Type B pancreatic cell (in vitro differentiated cells): Measurements from ENCODE around the gene MZB1. TPM values are rescaled to one million over a fixed set of nuclear protein-coding genes. Genes with fewer than 3 reads are reported as not detected.
A peak's percentile ranks its signal among the peaks of the same experiment; 100 is the strongest.

ENCODE experiments used
- DNase-seq: peaks from one replicate; pipeline ENCODE4 v3.0.0; 2021; ENCODE audit warnings: mixed read lengths; ENCODE audit not compliant: unreplicated experiment; ENCODE audit errors: extremely low spot score
- H3K27ac Mint-ChIP-seq: 2 replicates; pipeline ENCODE4 v1.8.0; 2021; ENCODE audit warnings: mild to moderate bottlenecking, mixed read lengths
- H3K27me3 Mint-ChIP-seq: 2 replicates; pipeline ENCODE4 v1.8.0; 2021; ENCODE audit warnings: mixed read lengths
- H3K36me3 Mint-ChIP-seq: 2 replicates; pipeline ENCODE4 v1.8.0; 2021; ENCODE audit warnings: mixed read lengths
- H3K4me1 Mint-ChIP-seq: one replicate; pipeline ENCODE4 v1.8.0; 2021; ENCODE audit warnings: mixed read lengths; ENCODE audit not compliant: unreplicated experiment
- H3K4me3 Mint-ChIP-seq: 2 replicates; pipeline ENCODE4 v1.8.0; 2021; ENCODE audit warnings: mild to moderate bottlenecking, mixed read lengths
- H3K9me3 Mint-ChIP-seq: 2 replicates; pipeline ENCODE4 v1.8.0; 2021; ENCODE audit warnings: mixed read lengths
- CTCF ChIP-seq: fragments of 200-600 bp; sonication (generic); conservative IDR thresholded peaks from 2 replicates; pipeline ENCODE4 v1.5.0; 2021; ENCODE audit warnings: antibody characterized with exemption, mild to moderate bottlenecking
- total RNA-seq: library from RNA; stranded (reverse); gene quantifications from 2 replicates; pipeline ENCODE4 v1.2.1, GENCODE V29; 2021; ENCODE audit warnings: low replicate concordance

MZB1 gene
- total RNA-seq, 1 donor from 2014 or later: 0.22 TPM

- H3K27ac Mint-ChIP-seq: no peak overlapping the region
- no peak for TF ChIP-seq CTCF
- no peaks in the 10 kb centered on the region for H3K9me3 Mint-ChIP-seq
- no peaks in the 10 kb centered on the region for H3K4me1 Mint-ChIP-seq
- H3K36me3 Mint-ChIP-seq: peaks cover 3% of the 10 kb centered on the region
- no peak overlapping the region for H3K4me3 Mint-ChIP-seq
- H3K27me3 Mint-ChIP-seq: no peaks in the 10 kb centered on the region
- DNase-seq: no peak
These were observed 40.3 kb upstream of the MZB1 start for GRCh38 chr5:139430015-139430414.

- H3K27me3 Mint-ChIP-seq: no peaks in the 10 kb centered on the region
- H3K36me3 Mint-ChIP-seq: peaks cover 3% of the 10 kb centered on the region
- H3K9me3 Mint-ChIP-seq: no peaks in the 10 kb centered on the region
- no peak for DNase-seq
- no peak overlapping the region for H3K4me3 Mint-ChIP-seq
- no peak for TF ChIP-seq CTCF
- H3K27ac Mint-ChIP-seq: no peak overlapping the region
- H3K4me1 Mint-ChIP-seq: peaks cover 5% of the 10 kb centered on the region
These were observed 36.6 kb upstream of the MZB1 start for GRCh38 chr5:139426203-139426885.

- Mint-ChIP-seq H3K36me3 (peaks cover 3% of the 10 kb centered on the region), H3K4me1 (peaks cover 5% of the 10 kb centered on the region), H3K27me3 (no peaks in the 10 kb centered on the region), H3K4me3 (no peak overlapping the region), H3K9me3 (no peaks in the 10 kb centered on the region), H3K27ac (no peak overlapping the region)
- no peak for DNase-seq
- TF ChIP-seq CTCF: no peak
These were observed 35.8 kb upstream of the MZB1 start for GRCh38 chr5:139425497-139425896.

- no peak for DNase-seq
- no peak overlapping the region for H3K27ac Mint-ChIP-seq
- peaks cover 5% of the 10 kb centered on the region for H3K4me1 Mint-ChIP-seq
- no peaks in the 10 kb centered on the region for H3K27me3 Mint-ChIP-seq
- no peak overlapping the region for H3K4me3 Mint-ChIP-seq
- H3K36me3 Mint-ChIP-seq: peaks cover 3% of the 10 kb centered on the region
- H3K9me3 Mint-ChIP-seq: no peaks in the 10 kb centered on the region
- TF ChIP-seq CTCF: peak; percentile 91
These were observed 32.7 kb upstream of the MZB1 start for GRCh38 chr5:139422307-139422893.

- H3K9me3 Mint-ChIP-seq: no peaks in the 10 kb centered on the region
- no peak for DNase-seq
- no peak overlapping the region for H3K27ac Mint-ChIP-seq
- no peaks in the 10 kb centered on the region for H3K27me3 Mint-ChIP-seq
- peaks cover 6% of the 10 kb centered on the region for H3K36me3 Mint-ChIP-seq
- no peak overlapping the region for H3K4me3 Mint-ChIP-seq
- no peak for TF ChIP-seq CTCF
- H3K4me1 Mint-ChIP-seq: peaks cover 9% of the 10 kb centered on the region
These were observed 29.8 kb upstream of the MZB1 start for GRCh38 chr5:139419226-139420192.
